Measurements from ENCODE around the gene CDH23.

DNA sequence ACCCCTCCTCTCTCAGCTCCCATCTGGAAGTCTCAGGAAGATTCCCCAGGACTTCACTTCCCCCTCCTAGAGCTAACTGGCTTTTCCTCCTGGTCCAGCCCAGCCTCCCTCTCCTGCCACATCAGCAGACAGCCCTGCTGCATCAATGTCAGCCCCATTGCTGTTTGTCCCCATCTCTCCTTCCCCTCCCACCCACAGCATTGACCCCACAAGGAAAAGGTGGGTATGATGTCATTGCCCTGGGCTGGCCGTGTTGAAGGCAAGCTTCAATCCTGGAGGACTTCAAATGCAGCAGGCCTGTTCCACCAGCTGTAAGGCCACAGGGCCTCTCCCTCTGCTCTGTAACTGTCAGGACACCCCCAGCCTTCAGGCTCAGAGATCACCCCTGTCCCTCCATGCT is 256.3 kb downstream of the CDH23 start:
- TF ChIP-seq, protein P1, sequence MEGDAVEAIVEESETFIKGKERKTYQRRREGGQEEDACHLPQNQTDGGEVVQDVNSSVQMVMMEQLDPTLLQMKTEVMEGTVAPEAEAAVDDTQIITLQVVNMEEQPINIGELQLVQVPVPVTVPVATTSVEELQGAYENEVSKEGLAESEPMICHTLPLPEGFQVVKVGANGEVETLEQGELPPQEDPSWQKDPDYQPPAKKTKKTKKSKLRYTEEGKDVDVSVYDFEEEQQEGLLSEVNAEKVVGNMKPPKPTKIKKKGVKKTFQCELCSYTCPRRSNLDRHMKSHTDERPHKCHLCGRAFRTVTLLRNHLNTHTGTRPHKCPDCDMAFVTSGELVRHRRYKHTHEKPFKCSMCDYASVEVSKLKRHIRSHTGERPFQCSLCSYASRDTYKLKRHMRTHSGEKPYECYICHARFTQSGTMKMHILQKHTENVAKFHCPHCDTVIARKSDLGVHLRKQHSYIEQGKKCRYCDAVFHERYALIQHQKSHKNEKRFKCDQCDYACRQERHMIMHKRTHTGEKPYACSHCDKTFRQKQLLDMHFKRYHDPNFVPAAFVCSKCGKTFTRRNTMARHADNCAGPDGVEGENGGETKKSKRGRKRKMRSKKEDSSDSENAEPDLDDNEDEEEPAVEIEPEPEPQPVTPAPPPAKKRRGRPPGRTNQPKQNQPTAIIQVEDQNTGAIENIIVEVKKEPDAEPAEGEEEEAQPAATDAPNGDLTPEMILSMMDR (IDR thresholded peaks at IDR 0.05), result no peak
- TF ChIP-seq POLR2A (IDR thresholded peaks at IDR 0.05) (no peak), POLR2AphosphoS5 (IDR thresholded peaks at IDR 0.05) (no peak), EP300 (IDR thresholded peaks at IDR 0.05; ENCODE audit: low read depth) (no peak)

Data from transverse colon (tissue), 4 donors.